HL-60 (cell line): Measurements from ENCODE around the gene C1D.

Source experiments
- DNase-seq, 2 experiments: peaks; one replicate each; pipeline ENCODE4 v3.0.0-alpha.2; 2010 to 2020; ENCODE audit warnings: low read depth in 1 of 2, low spot score in 1 of 2
- H3K27ac ChIP-seq: fragments of 250-450 bp; sonication (Bioruptor Pico); replicated peaks from 2 replicates; pipeline ENCODE4 v1.5.1; 2020; ENCODE audit warnings: mild to moderate bottlenecking, moderate library complexity
- H3K27me3 ChIP-seq: fragments of 250-450 bp; sonication (Bioruptor Pico); 2 replicates; pipeline ENCODE4 v1.5.1; 2021; ENCODE audit warnings: mild to moderate bottlenecking, moderate library complexity; ENCODE audit not compliant: insufficient read depth, poor library complexity, severe bottlenecking
- H3K4me3 ChIP-seq: replicated peaks from 2 replicates; pipeline ENCODE4 v1.5.1; 2011; ENCODE audit warnings: mild to moderate bottlenecking, control low read depth, low read length; ENCODE audit not compliant: insufficient read depth
- CTCF ChIP-seq: IDR thresholded peaks from one replicate; pipeline ENCODE4 v1.5.1; 2011; ENCODE audit warnings: low read length, control low read depth, inconsistent platforms; ENCODE audit not compliant: insufficient read depth
- GABPA ChIP-seq: IDR thresholded peaks from 2 replicates; pipeline ENCODE4 v1.6.1; 2012; ENCODE audit warnings: low read depth
- POLR2AphosphoS5 ChIP-seq: IDR thresholded peaks from 2 replicates; pipeline ENCODE4 v1.6.1; 2012; ENCODE audit warnings: low read depth
- REST ChIP-seq: IDR thresholded peaks from 2 replicates; pipeline ENCODE4 v1.6.1; 2012; ENCODE audit warnings: low read depth; ENCODE audit not compliant: insufficient replicate concordance
- SPI1 ChIP-seq: IDR thresholded peaks from 2 replicates; pipeline ENCODE4 v1.6.1; 2012; ENCODE audit warnings: low read depth, mild to moderate bottlenecking, borderline replicate concordance

Gene C1D

GRCh38 chr2:68039317-68039716 lies 23.5 kb downstream of the C1D start:
- no peak for TF ChIP-seq CTCF
- no peak for TF ChIP-seq POLR2AphosphoS5
- TF ChIP-seq SPI1: no peak
- H3K27me3 ChIP-seq: no peaks in the 10 kb centered on the region
- H3K27ac ChIP-seq: no peak overlapping the region
- H3K4me3 ChIP-seq: no peak overlapping the region
- no peak for DNase-seq

- Histone ChIP-seq H3K27me3 (no peaks in the 10 kb centered on the region), H3K27ac (no peak overlapping the region), H3K4me3 (no peak overlapping the region)
- TF ChIP-seq POLR2AphosphoS5 (no peak), CTCF (no peak), GABPA (no peak), SPI1 (no peak; the same call in 1 of the 2 replicates), REST (no peak)
- DNase-seq: peak in 1 of 2 experiments; percentile 26
Measured at GRCh38 chr2:68032702-68033101, 30.1 kb downstream of the C1D start.

- no peak overlapping the region for H3K4me3 ChIP-seq
- no peak overlapping the region for H3K27ac ChIP-seq
- DNase-seq: peak; percentile 7 to 13
- TF ChIP-seq SPI1 (no peak), CTCF (peak; percentile 24)
- no peaks in the 10 kb centered on the region for H3K27me3 ChIP-seq
Measured at GRCh38 chr2:68031542-68032160, 31.2 kb downstream of the C1D start.

GRCh38 chr2:68031043-68031442 lies 31.8 kb downstream of the C1D start:
- no peak for DNase-seq
- H3K27ac ChIP-seq: no peak overlapping the region
- no peak overlapping the region for H3K4me3 ChIP-seq
- no peak for TF ChIP-seq CTCF
- no peak for TF ChIP-seq POLR2AphosphoS5
- TF ChIP-seq REST: no peak
- TF ChIP-seq GABPA: no peak
- no peak for TF ChIP-seq SPI1
- H3K27me3 ChIP-seq: no peaks in the 10 kb centered on the region
